Measurements from ENCODE around the gene CALHM1.

The CALHM1 gene

GRCh38 chr10:103481974-103482531 is 23.4 kb upstream of the CALHM1 start:
- peak; percentile 72 for DNase-seq

GRCh38 chr10:103480521-103480920 is 21.8 kb upstream of the CALHM1 start:
- DNase-seq = no peak

- DNase-seq = no peak
Observed at GRCh38 chr10:103479135-103479534, 20.4 kb upstream of the CALHM1 start, which contains the start of gene CALHM3. TSS of gene CALHM3 (minus strand) at chr10:103479240. CDS start at chr10:103479032, 208 bp downstream.

GRCh38 chr10:103478671-103479070 is 20.0 kb upstream of the CALHM1 start:
- DNase-seq = no peak

GRCh38 chr10:103476046-103476768 is 17.5 kb upstream of the CALHM1 start:
- DNase-seq = no peak

GRCh38 chr10:103475437-103475836 is 16.7 kb upstream of the CALHM1 start:
- no peak for DNase-seq

GRCh38 chr10:103474077-103474476 is 15.4 kb upstream of the CALHM1 start:
- no peak for DNase-seq

GRCh38 chr10:103473261-103473671 is 14.6 kb upstream of the CALHM1 start:
- no peak for DNase-seq

GRCh38 chr10:103472005-103472404 is 13.3 kb upstream of the CALHM1 start:
- DNase-seq = peak; percentile 75

- peak; percentile 87 for DNase-seq
Observed at GRCh38 chr10:103470761-103471653, 12.3 kb upstream of the CALHM1 start.

- no peak for DNase-seq
Observed at GRCh38 chr10:103469201-103469600, 10.5 kb upstream of the CALHM1 start.

GRCh38 chr10:103467406-103467805 is 8.7 kb upstream of the CALHM1 start:
- DNase-seq = no peak

- no peak for DNase-seq
Observed at GRCh38 chr10:103466734-103467133, 8.0 kb upstream of the CALHM1 start.

GRCh38 chr10:103465411-103466179 is 6.9 kb upstream of the CALHM1 start:
- no peak for DNase-seq

GRCh38 chr10:103463499-103463898 is 4.8 kb upstream of the CALHM1 start:
- DNase-seq = no peak

GRCh38 chr10:103459615-103460014 is 915 bp upstream of the CALHM1 start:
- DNase-seq = no peak

- DNase-seq = no peak
Observed at GRCh38 chr10:103457896-103458583, 660 bp downstream of the CALHM1 start.

GRCh38 chr10:103457176-103457712 is 1.5 kb downstream of the CALHM1 start:
- DNase-seq = no peak

- no peak for DNase-seq
Observed at GRCh38 chr10:103456074-103456660, 2.5 kb downstream of the CALHM1 start.

- no peak for DNase-seq
Observed at GRCh38 chr10:103455235-103455634, 3.5 kb downstream of the CALHM1 start.

- DNase-seq = no peak
Observed at GRCh38 chr10:103454026-103454425, 4.7 kb downstream of the CALHM1 start.

Data from RPMI8226 (cell line).